CD4-positive, alpha-beta T cell treated with Interleukin-4 for 1 hour (primary cell): ENCODE results near the gene DCAKD.

ENCODE experiments used
- DNase-seq, 2 donors: peaks; one replicate each; pipeline ENCODE4 v3.0.0-alpha.2; 2020 to 2022

DCAKD gene

DNA sequence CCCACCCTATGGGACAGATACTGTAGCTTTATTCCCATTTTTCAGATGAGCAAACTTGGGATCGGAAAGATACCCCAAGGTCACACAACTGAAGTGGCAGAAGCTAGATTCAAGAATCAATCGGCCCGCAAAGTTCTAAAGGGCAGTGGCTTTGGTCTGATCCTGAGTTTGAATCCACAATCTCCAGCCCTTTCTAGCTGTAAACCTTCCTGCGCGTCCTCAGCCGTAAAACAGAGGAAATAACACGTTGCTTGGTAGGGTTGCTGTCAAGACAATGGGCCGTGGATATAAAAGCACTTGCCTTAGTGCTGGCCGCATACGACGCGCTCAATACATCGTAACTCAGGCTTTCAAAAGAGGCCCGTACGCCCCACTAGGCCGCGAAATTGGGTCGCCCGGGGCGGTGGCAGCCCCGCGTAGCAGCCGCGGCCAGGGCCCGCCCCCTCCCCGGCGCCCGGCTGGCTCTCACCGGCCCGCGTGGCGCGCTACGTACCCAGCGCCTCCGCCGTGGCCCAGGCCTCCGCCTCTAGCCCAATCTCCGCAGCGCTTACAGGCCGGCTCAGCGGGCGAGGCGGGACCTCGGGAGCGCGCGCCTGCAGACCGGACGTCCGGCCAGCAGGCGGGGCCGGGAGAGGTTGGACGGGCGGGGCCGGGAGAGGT lies at the start of gene DCAKD:
DCAKD (minus strand) TSS at position 573 of the 660 bp plus-strand sequence. CDS start 16,747 bp downstream, outside the sequence.
- peak; percentile 92 for DNase-seq

GRCh38 chr17:45098869-45099616 lies 47.6 kb upstream of the DCAKD start:
- DNase-seq: peak; percentile 73

DNA sequence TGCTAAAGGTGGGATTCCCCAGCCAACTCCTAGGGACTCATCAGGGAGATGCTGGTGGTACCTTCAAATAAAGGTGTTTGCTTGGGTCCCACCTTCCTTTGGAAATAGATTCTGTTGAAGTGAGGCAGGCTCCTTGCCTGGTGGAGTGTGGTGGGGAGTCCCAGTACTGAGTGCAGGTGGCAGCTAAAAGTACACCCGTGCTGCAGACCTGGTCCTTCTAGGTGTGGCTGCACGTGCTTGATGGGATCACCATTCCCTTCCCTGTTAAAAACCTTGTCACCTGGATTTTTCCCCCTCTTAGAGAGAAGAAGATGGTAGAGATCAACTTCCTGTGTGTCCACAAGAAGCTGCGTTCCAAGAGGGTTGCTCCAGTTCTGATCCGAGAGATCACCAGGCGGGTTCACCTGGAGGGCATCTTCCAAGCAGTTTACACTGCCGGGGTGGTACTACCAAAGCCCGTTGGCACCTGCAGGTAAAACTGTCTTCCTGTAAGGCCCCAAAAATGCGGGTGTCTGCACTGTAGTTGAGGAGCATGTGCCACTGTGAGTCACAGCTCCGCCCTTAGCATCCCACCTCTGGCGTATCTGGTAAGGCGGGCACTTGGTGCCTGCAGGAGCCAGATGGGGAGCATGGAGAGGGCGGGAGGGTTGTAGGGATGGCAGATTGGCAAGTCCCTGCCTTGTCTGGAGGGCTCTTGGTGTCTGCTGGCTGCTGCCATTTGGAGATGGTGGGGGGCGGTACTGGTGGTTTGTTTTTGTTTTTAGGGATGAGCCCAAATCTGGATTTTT lies 46.8 kb upstream of the DCAKD start:
- DNase-seq: no peak

DNA sequence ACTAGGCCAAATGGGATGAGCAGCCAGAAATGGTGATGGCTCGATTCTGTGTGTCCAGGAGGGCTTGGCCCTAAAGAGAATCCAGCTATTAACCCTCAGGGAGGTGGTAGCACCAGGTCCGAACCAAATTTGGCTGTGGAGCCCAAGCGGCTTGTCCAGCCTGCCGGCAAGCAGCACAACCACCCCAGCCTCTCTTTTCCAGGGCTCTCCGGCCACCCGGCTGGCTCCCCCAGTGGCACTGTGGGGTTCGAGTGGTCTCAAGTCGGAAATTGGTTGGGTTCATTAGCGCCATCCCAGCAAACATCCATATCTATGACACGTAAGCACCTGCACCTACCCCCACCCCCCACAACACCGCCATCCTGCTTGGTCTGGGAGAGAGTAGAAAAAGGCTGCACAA lies 45.5 kb upstream of the DCAKD start:
- DNase-seq: no peak

DNA sequence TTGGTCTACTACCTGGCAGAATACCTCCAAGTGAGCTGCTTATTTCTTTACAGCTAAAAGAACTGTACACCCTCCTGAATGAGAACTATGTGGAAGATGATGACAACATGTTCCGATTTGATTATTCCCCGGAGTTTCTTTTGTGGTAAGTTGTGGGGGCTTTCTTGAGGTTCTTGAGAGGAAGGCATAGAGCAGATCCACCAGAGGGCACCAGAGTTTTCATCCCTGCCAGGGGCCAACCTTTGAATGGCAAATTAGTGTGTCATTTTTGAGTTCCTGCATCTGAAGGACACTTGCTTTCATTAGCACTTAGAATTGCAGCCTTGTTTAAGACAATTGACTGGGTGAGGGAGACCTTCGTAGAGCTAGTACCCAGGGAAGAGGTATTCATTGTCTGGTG lies 44.7 kb upstream of the DCAKD start:
- no peak for DNase-seq

GRCh38 chr17:45093444-45094110 lies 42.1 kb upstream of the DCAKD start:
- DNase-seq: no peak

GRCh38 chr17:45092911-45093430 lies 41.5 kb upstream of the DCAKD start:
- no peak for DNase-seq

DNA sequence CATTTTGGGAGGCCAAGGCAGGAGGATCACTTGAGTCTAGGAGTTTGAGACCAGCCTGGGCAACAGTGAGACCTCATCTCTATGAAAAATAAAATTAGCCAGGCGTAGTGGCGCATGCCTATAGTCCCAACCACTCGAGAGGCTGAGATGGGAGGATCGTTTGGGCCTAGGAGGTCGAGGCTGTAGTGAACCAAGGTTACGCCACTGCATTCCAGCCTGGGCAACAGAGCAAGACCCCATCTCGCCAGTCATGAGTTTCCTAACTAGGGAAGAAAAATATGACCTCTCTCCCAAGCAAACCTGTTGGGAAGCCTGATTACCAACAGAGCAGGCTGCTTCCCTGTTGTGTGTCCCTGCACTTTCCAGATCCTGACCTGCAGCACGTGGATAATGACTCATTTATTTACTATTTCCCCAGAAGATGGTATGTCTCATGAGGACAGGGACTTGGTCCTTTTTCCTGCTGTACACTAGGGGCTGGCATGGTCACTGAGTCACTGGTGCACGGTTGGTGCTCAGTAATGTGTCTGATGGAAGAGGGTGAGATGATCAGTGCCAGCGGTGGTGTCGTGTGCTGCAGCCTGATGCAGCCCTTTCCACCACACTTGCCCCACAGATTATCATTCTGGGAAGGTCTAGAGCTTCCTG lies 40.5 kb upstream of the DCAKD start:
- no peak for DNase-seq

DNA sequence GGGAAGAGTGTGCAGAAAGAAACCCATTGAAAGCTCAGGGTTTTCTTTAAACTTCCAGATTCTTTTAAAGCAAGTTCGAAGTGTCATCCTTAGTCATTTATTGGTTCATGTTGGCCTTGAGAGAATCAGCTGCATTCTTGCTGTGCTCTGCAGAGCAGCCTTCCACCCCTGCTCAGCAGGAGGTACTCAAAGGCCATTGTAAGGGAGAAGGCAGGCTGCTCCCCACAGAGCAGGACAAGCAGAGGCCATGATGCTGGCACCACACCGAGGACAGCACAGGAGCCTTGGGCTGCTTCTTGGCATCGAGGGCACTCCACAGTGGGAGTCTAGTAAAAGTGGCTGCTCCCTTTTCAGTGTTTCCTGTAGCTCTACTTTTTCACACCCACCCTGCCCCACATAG lies 39.3 kb upstream of the DCAKD start:
- DNase-seq: no peak

- no peak for DNase-seq
These were observed 37.3 kb upstream of the DCAKD start for GRCh38 chr17:45088741-45089140.

GRCh38 chr17:45087978-45088377 lies 36.5 kb upstream of the DCAKD start:
- DNase-seq: no peak

- no peak for DNase-seq
These were observed 36.1 kb upstream of the DCAKD start for GRCh38 chr17:45087504-45087975.

- DNase-seq: no peak
These were observed 35.6 kb upstream of the DCAKD start for GRCh38 chr17:45086865-45087503.

- no peak for DNase-seq
These were observed 35.0 kb upstream of the DCAKD start for GRCh38 chr17:45086391-45086790.

GRCh38 chr17:45081047-45081703 lies 29.7 kb upstream of the DCAKD start:
- DNase-seq: no peak

DNA sequence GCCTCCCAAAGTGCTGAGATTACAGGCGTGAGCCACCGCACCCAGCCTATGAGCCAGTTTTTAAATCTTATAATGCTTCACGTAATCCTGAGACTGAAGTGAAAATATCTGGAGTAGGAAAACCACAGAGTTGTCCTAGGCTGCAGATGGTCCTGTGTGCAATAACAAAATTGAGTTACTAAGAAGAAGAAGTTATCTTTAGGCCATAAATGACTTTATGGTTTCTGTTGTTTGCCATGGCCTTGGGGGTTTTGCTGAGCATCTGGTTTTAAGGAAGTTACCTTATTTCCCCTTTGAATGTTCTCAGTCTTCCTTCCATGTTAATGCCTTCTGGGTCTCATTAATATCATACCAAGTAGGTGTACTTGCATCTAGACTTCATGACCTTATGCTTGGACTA lies 26.2 kb upstream of the DCAKD start:
- no peak for DNase-seq

DNA sequence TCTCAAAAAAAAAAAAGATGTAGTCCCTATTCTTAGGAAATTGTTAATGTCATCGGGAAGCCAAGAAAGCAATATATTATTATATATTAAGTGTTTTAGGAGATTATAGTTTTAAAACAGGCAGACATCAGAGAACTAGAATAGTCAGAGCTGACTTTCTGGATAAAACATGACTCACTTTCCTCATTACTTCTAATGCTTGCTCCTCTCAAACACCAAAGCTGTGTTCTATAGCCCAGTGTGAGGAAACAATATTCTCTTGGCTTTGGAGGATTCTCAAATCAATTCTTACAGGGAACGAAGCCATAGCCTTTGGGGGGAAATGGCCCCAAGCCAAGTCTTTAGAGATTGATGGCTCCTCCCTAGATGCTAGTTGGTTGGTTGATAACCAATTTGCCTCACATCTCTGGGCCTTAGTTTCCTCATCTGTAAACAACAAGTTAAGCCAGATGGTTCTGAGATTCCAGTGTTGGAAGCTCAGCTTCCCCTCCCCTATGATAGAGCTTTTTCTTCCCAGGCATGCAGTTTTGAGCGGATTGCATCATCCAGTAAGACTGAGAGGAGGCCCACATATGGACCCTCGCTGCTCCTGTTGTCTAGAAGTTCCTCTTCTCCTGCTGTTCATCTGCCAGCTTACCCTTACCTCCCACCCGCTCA lies 22.1 kb upstream of the DCAKD start:
- no peak for DNase-seq

DNA sequence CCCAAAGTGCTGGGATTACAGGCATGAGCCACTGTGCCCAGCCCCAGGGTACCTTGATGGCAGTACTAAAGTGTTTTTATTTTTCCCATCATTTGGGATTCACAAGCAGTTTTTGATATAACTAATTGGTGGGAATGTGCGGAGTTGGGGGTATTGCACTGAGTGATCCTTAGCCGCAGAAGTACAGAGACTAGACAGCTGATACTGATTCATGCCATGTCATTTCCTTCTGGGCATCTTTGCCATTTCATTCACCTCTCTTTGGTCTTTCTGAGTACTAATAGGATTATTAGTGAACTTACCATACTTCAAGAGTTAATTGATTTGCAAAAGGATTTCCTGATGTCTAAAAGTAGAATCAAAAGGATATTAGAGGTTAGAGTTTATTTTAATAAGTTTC lies 19.4 kb upstream of the DCAKD start:
- DNase-seq: no peak

- no peak for DNase-seq
These were observed 18.6 kb upstream of the DCAKD start for GRCh38 chr17:45070001-45070400.

DNA sequence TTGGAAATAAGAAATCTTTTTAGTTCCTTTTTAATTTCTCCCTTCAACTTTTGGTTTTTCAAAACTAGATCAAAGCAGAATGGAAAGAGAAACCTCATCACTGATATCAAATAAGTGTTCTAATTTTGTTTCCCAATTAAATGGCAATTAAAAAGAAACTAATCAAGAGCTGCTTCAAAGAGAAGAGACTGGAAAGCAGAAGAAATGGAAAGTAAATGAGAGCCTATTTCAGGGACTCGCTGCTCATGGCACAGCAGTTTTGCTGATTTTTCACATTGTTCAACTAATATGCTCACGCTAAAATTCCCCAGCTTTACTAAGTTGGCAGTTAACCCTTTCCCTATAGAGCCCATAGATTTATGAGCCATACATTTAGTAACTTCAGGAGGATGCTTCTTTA lies 16.2 kb upstream of the DCAKD start:
- no peak for DNase-seq

GRCh38 chr17:45063198-45063597 lies 11.8 kb upstream of the DCAKD start:
- no peak for DNase-seq
